ENCODE results near the gene GABRG3.

DNA sequence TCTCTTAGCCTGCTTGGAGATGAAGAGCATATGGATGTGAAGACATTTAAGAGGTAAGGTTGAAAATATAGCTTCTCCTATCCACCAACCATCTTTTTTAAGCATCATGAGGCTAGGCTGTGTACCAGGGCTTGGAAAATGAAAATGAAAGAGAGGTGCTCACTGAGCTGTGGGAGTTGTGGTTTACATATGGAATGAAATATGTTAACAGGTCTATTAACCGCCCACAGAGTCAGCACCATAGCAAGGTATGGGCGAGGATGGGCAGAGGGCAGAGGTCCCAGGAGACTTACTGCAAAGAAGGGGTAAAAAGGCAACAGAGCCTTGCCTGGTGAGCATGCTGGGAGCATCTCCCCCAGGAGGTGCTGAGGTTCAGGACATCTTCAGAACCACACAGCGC is 273.1 kb downstream of the GABRG3 start:
- TF ChIP-seq, protein P1, sequence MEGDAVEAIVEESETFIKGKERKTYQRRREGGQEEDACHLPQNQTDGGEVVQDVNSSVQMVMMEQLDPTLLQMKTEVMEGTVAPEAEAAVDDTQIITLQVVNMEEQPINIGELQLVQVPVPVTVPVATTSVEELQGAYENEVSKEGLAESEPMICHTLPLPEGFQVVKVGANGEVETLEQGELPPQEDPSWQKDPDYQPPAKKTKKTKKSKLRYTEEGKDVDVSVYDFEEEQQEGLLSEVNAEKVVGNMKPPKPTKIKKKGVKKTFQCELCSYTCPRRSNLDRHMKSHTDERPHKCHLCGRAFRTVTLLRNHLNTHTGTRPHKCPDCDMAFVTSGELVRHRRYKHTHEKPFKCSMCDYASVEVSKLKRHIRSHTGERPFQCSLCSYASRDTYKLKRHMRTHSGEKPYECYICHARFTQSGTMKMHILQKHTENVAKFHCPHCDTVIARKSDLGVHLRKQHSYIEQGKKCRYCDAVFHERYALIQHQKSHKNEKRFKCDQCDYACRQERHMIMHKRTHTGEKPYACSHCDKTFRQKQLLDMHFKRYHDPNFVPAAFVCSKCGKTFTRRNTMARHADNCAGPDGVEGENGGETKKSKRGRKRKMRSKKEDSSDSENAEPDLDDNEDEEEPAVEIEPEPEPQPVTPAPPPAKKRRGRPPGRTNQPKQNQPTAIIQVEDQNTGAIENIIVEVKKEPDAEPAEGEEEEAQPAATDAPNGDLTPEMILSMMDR (IDR thresholded peaks at IDR 0.05) = no peak
- no peak for TF ChIP-seq POLR2A (IDR thresholded peaks at IDR 0.05)
